ENCODE measurements around the gene NLK.

DNA sequence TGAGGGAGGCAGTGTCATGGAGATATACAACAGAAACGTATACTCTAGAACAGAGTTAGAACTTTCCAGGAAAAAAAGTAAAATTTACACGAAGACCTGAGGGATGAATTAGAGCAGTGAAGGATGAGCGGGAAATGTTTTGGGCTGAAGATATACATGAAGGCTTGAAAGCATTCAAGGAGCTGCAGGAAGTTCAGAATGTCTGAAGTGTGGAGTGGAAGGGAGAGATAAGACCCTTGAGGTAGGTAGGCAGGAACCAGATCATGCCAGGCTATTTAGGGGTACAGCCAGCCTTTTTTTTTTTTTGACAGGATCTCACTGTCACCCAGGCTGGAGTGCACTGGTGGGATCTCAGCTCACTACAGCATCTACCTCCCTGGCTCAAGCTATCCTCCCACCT lies 3.2 kb upstream of the NLK start:
- TF ChIP-seq, protein P1, sequence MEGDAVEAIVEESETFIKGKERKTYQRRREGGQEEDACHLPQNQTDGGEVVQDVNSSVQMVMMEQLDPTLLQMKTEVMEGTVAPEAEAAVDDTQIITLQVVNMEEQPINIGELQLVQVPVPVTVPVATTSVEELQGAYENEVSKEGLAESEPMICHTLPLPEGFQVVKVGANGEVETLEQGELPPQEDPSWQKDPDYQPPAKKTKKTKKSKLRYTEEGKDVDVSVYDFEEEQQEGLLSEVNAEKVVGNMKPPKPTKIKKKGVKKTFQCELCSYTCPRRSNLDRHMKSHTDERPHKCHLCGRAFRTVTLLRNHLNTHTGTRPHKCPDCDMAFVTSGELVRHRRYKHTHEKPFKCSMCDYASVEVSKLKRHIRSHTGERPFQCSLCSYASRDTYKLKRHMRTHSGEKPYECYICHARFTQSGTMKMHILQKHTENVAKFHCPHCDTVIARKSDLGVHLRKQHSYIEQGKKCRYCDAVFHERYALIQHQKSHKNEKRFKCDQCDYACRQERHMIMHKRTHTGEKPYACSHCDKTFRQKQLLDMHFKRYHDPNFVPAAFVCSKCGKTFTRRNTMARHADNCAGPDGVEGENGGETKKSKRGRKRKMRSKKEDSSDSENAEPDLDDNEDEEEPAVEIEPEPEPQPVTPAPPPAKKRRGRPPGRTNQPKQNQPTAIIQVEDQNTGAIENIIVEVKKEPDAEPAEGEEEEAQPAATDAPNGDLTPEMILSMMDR (conservative IDR thresholded peaks at IDR 0.05; ENCODE audit: low read depth, low read length) = no peak
- TF ChIP-seq EZH2phosphoT487 (IDR thresholded peaks at IDR 0.05; ENCODE audit: borderline replicate concordance, low read length) (no peak), EZH2 (IDR thresholded peaks at IDR 0.05; ENCODE audit: low read length, unreplicated experiment) (no peak)
